Suprapubic skin (tissue), 4 donors: ENCODE results near the gene CCS.

Experiments used
- POLR2A ChIP-seq, 2 donors: fragments of 450-650 bp; IDR thresholded peaks; one replicate each; pipeline ENCODE4 v1.6.1; 2017; ENCODE audit warnings: antibody characterized with exemption in 2 of 2, mild to moderate bottlenecking in 2 of 2, moderate library complexity in 2 of 2
- POLR2AphosphoS5 ChIP-seq, 3 donors: sonication (generic); formaldehyde crosslinking; IDR thresholded peaks; one replicate each; pipeline ENCODE4 v1.6.1; 2017; ENCODE audit warnings: antibody characterized with exemption in 3 of 3
- TF ChIP-seq, protein P1 (sequence below), 2 donors: fragments of 200-600 bp in 1 of 2; fragments of 450-650 bp in 1 of 2; sonication (generic) in 1 of 2; IDR thresholded peaks; one replicate each; pipeline ENCODE4 v1.5.1; 2016 to 2019; ENCODE audit warnings: antibody characterized with exemption in 2 of 2, mild to moderate bottlenecking in 1 of 2, moderate library complexity in 1 of 2

DNA sequence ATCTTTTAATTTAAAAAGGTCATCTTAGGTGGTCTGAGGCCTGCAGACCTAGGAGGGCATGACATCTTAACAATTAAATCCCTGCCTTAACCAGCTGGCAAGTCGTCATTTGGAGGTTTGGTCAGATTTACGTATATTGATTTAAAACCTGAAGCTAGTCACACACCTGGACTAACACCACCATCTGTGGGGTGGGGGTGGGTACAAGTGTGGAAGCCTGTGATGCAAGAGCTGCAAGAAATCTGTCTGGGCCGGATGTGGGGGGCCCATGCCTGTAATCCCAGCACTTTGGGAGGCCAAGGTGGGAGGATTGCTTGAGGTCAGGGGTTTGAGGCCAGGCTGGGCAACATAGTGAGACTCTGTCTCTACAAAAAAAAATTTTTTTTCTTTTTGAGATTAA, 11.7 kb upstream of the CCS start:
- TF ChIP-seq, protein P1, sequence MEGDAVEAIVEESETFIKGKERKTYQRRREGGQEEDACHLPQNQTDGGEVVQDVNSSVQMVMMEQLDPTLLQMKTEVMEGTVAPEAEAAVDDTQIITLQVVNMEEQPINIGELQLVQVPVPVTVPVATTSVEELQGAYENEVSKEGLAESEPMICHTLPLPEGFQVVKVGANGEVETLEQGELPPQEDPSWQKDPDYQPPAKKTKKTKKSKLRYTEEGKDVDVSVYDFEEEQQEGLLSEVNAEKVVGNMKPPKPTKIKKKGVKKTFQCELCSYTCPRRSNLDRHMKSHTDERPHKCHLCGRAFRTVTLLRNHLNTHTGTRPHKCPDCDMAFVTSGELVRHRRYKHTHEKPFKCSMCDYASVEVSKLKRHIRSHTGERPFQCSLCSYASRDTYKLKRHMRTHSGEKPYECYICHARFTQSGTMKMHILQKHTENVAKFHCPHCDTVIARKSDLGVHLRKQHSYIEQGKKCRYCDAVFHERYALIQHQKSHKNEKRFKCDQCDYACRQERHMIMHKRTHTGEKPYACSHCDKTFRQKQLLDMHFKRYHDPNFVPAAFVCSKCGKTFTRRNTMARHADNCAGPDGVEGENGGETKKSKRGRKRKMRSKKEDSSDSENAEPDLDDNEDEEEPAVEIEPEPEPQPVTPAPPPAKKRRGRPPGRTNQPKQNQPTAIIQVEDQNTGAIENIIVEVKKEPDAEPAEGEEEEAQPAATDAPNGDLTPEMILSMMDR (IDR thresholded peaks at IDR 0.05), result no peak
- TF ChIP-seq POLR2A (IDR thresholded peaks at IDR 0.05) (no peak), POLR2AphosphoS5 (IDR thresholded peaks at IDR 0.05) (no peak)
